HTERT RPE-1 (cell line): ENCODE data around the gene MARK3.

Experiments used
- in situ Hi-C: fragments of 300-500 bp; cut with MboI; formaldehyde crosslinking; loops from 4 replicates; pipeline ENCODE4 v1.14.3; 2020; ENCODE audit warnings: low sequenced_read_pairs

Gene MARK3

GRCh38 chr14:103362780-103363179 lies 22.4 kb upstream of the MARK3 start:
- in situ Hi-C loops = no loop called here

GRCh38 chr14:103366741-103367140 lies 18.5 kb upstream of the MARK3 start:
- in situ Hi-C loops = no loop called here

- in situ Hi-C loops = no loop called here
These were observed 17.2 kb upstream of the MARK3 start for GRCh38 chr14:103367995-103368394.

- in situ Hi-C loops = no loop called here
These were observed 15.1 kb upstream of the MARK3 start for GRCh38 chr14:103370087-103370486.

- in situ Hi-C loops = no loop called here
These were observed 13.2 kb upstream of the MARK3 start for GRCh38 chr14:103372017-103372416.

GRCh38 chr14:103372552-103373304 lies 12.5 kb upstream of the MARK3 start:
- in situ Hi-C loops = no loop called here

GRCh38 chr14:103374121-103374520 lies 11.1 kb upstream of the MARK3 start:
- in situ Hi-C loops = no loop called here

- in situ Hi-C loops = no loop called here
These were observed 7.6 kb upstream of the MARK3 start for GRCh38 chr14:103377522-103378037.

GRCh38 chr14:103378038-103378854 lies 7.0 kb upstream of the MARK3 start:
- in situ Hi-C loops = no loop called here

- in situ Hi-C loops = no loop called here
These were observed 4.4 kb upstream of the MARK3 start for GRCh38 chr14:103380719-103381377.

GRCh38 chr14:103382376-103382775 lies 2.8 kb upstream of the MARK3 start:
- in situ Hi-C loops = no loop called here

GRCh38 chr14:103384450-103385151 lies 614 bp upstream of the MARK3 start:
- in situ Hi-C loops = no loop called here

- in situ Hi-C loops = no loop called here
These were observed 906 bp downstream of the MARK3 start for GRCh38 chr14:103385929-103386712.

GRCh38 chr14:103386713-103387329 lies 1.6 kb downstream of the MARK3 start:
- in situ Hi-C loops = no loop called here

- in situ Hi-C loops = no loop called here
These were observed 3.4 kb downstream of the MARK3 start for GRCh38 chr14:103388664-103389063.

- in situ Hi-C loops = no loop called here
These were observed 5.4 kb downstream of the MARK3 start for GRCh38 chr14:103390605-103391004.

- in situ Hi-C loops = no loop called here
These were observed 5.8 kb downstream of the MARK3 start for GRCh38 chr14:103391048-103391447.

- in situ Hi-C loops = no loop called here
These were observed 6.9 kb downstream of the MARK3 start for GRCh38 chr14:103392106-103392505.

GRCh38 chr14:103392572-103392971 lies 7.4 kb downstream of the MARK3 start:
- in situ Hi-C loops = no loop called here

- in situ Hi-C loops = no loop called here
These were observed 7.9 kb downstream of the MARK3 start for GRCh38 chr14:103393070-103393469.
